Inferior parietal cortex (tissue), 1 donor: ENCODE data around the gene AHNAK2.
"Not testable (repeated sequence)": the region's sequence is repeated elsewhere in the genome, so short reads cannot be mapped to it uniquely, and the experiment has no call there.

Experiments used
- DNase-seq: peaks from one replicate; pipeline ENCODE4 v3.0.0-alpha.2; 2016; ENCODE audit errors: extremely low spot score

The AHNAK2 gene

GRCh38 chr14:104953896-104954656, 24.1 kb downstream of the AHNAK2 start:
- DNase-seq, result no peak

- DNase-seq, result no peak
These were observed 25.1 kb downstream of the AHNAK2 start for GRCh38 chr14:104953097-104953496.

GRCh38 chr14:104951863-104952657, 26.1 kb downstream of the AHNAK2 start:
- not testable (repeated sequence) for DNase-seq

- not testable (repeated sequence) for DNase-seq
These were observed 27.5 kb downstream of the AHNAK2 start for GRCh38 chr14:104950701-104951100.

GRCh38 chr14:104950021-104950420, 28.2 kb downstream of the AHNAK2 start:
- no peak for DNase-seq

- not testable (repeated sequence) for DNase-seq
These were observed 28.7 kb downstream of the AHNAK2 start for GRCh38 chr14:104949406-104949955.

- no peak for DNase-seq
These were observed 29.5 kb downstream of the AHNAK2 start for GRCh38 chr14:104948736-104949031.

GRCh38 chr14:104947881-104948735, 30.1 kb downstream of the AHNAK2 start:
- not testable (repeated sequence) for DNase-seq

GRCh38 chr14:104947201-104947600, 31.0 kb downstream of the AHNAK2 start:
- DNase-seq, result not testable (repeated sequence)

GRCh38 chr14:104945986-104946965, 31.9 kb downstream of the AHNAK2 start:
- DNase-seq, result not testable (repeated sequence)

GRCh38 chr14:104945266-104945665, 32.9 kb downstream of the AHNAK2 start:
- not testable (repeated sequence) for DNase-seq

- not testable (repeated sequence) for DNase-seq
These were observed 33.6 kb downstream of the AHNAK2 start for GRCh38 chr14:104944436-104945205.

GRCh38 chr14:104944016-104944308, 34.2 kb downstream of the AHNAK2 start:
- DNase-seq, result not testable (repeated sequence)

GRCh38 chr14:104943216-104944015, 34.8 kb downstream of the AHNAK2 start:
- DNase-seq, result not testable (repeated sequence)

- no peak for DNase-seq
These were observed 35.6 kb downstream of the AHNAK2 start for GRCh38 chr14:104942586-104942985.

- no peak for DNase-seq
These were observed 36.4 kb downstream of the AHNAK2 start for GRCh38 chr14:104941508-104942365.

- DNase-seq, result no peak
These were observed 37.5 kb downstream of the AHNAK2 start for GRCh38 chr14:104940526-104941150.
